Measurements from ENCODE around the gene SUN1. TPM values are rescaled to one million over a fixed set of nuclear protein-coding genes. Genes with fewer than 3 reads are reported as not detected.

Gene SUN1
- total RNA-seq, 3 donors from 2014 or later (not counting 1 experiment from before 2014, with no cell fraction given) = 40.2 to 63.5 (median 48.0) TPM

- no peak overlapping the region for H3K4me3 ChIP-seq (ENCODE audit: low read length)
- WGBS (ENCODE audit: insufficient coverage) = 90% methylated on average over 7 of the region's 9 CpGs
- no peak for ATAC-seq
- no peak for TF ChIP-seq CTCF (IDR thresholded peaks at IDR 0.05)
- Mint-ChIP-seq H3K27ac (no peak overlapping the region), H3K9me3 (no peaks in the 10 kb centered on the region), H3K4me1 (peaks cover 19 to 23% of the 10 kb centered on the region in 2 donors), H3K36me3 (no peaks in the 10 kb centered on the region), H3K4me3 (no peak overlapping the region), H3K27me3 (ENCODE audit: low read depth in 2 of 2) (no peaks in the 10 kb centered on the region)
- peaks cover 8% of the 10 kb centered on the region for H3K36me3 ChIP-seq (ENCODE audit: control insufficient read depth, insufficient read depth, low read length)
- no peak overlapping the region for H3K27ac ChIP-seq (ENCODE audit: low read length)
- DNase-seq = no peak
- H3K4me1 ChIP-seq (ENCODE audit: control insufficient read depth, insufficient read depth, low read length) = peaks cover 31% of the 10 kb centered on the region
- no peaks in the 10 kb centered on the region for H3K27me3 ChIP-seq (ENCODE audit: control insufficient read depth, insufficient read depth, low read length)
- intact Hi-C loops (cut with micrococcal nuclease) = no loop called here
- no peaks in the 10 kb centered on the region for H3K9me3 ChIP-seq (ENCODE audit: control insufficient read depth, insufficient read depth, low read length)
These were observed 41.9 kb downstream of the SUN1 start for GRCh38 chr7:874031-874749.

GRCh38 chr7:875051-875450, 42.8 kb downstream of the SUN1 start:
- H3K27me3 Mint-ChIP-seq (ENCODE audit: low read depth in 2 of 2) = no peaks in the 10 kb centered on the region
- WGBS (ENCODE audit: insufficient coverage) = 88% methylated on average over 7 of the region's 7 CpGs
- H3K27ac Mint-ChIP-seq = no peak overlapping the region

GRCh38 chr7:875476-876076, 43.3 kb downstream of the SUN1 start:
- Histone ChIP-seq H3K36me3 (ENCODE audit: control insufficient read depth, insufficient read depth, low read length) (peaks cover 4% of the 10 kb centered on the region), H3K27me3 (ENCODE audit: control insufficient read depth, insufficient read depth, low read length) (no peaks in the 10 kb centered on the region), H3K27ac (ENCODE audit: low read length) (peak overlapping the region; percentile 64), H3K4me3 (ENCODE audit: low read length) (peak overlapping the region; percentile 27), H3K4me1 (ENCODE audit: control insufficient read depth, insufficient read depth, low read length) (peaks cover 32% of the 10 kb centered on the region), H3K9me3 (ENCODE audit: control insufficient read depth, insufficient read depth, low read length) (no peaks in the 10 kb centered on the region)
- WGBS (ENCODE audit: insufficient coverage) = 81% methylated on average over 27 of the region's 27 CpGs
- DNase-seq (peak in 1 of 2 donors; percentile 35), ATAC-seq (no peak)
- TF ChIP-seq CTCF (IDR thresholded peaks at IDR 0.05) = no peak
- Mint-ChIP-seq H3K36me3 (no peaks in the 10 kb centered on the region), H3K9me3 (no peaks in the 10 kb centered on the region), H3K4me1 (peaks cover 19 to 23% of the 10 kb centered on the region in 2 donors), H3K27me3 (ENCODE audit: low read depth in 2 of 2) (no peaks in the 10 kb centered on the region), H3K27ac (no peak overlapping the region), H3K4me3 (peak overlapping the region; percentile 9)
- intact Hi-C loops (cut with micrococcal nuclease) = loop anchor here (2.0 kb wide), 1 partner anchor 47 kb away; no protein-coding TSS in a partner anchor

More at GRCh38 chr7:875051-875450, 42.8 kb downstream of the SUN1 start:
- Histone ChIP-seq H3K9me3 (ENCODE audit: control insufficient read depth, insufficient read depth, low read length) (no peaks in the 10 kb centered on the region), H3K27me3 (ENCODE audit: control insufficient read depth, insufficient read depth, low read length) (no peaks in the 10 kb centered on the region), H3K36me3 (ENCODE audit: control insufficient read depth, insufficient read depth, low read length) (peaks cover 4% of the 10 kb centered on the region), H3K27ac (ENCODE audit: low read length) (no peak overlapping the region), H3K4me3 (ENCODE audit: low read length) (no peak overlapping the region), H3K4me1 (ENCODE audit: control insufficient read depth, insufficient read depth, low read length) (peaks cover 32% of the 10 kb centered on the region)
- Mint-ChIP-seq H3K4me3 (no peak overlapping the region), H3K36me3 (no peaks in the 10 kb centered on the region), H3K4me1 (peaks cover 19 to 23% of the 10 kb centered on the region in 2 donors), H3K9me3 (no peaks in the 10 kb centered on the region)
- ATAC-seq = no peak
- intact Hi-C loops (cut with micrococcal nuclease) = no loop called here
- TF ChIP-seq CTCF (IDR thresholded peaks at IDR 0.05) = no peak
- no peak for DNase-seq

Data from natural killer cell (primary cell).